Kidney capillary endothelial cell (primary cell): ENCODE measurements around the gene HDAC10.
A peak's percentile ranks its signal among the peaks of the same experiment; 100 is the strongest.

Experiments used
- DNase-seq: peaks from one replicate; pipeline ENCODE4 v3.0.0-alpha.2; 2018; ENCODE audit warnings: low spot score

Gene HDAC10

GRCh38 chr22:50200461-50201190, 50.4 kb downstream of the HDAC10 start, which contains the start of gene SELENOO:
Gene SELENOO, plus strand, starts transcription at chr22:50201011. Its CDS starts 26 bp downstream, at chr22:50201037.
- DNase-seq: peak; percentile 68

- DNase-seq: no peak
Measured at GRCh38 chr22:50199829-50200460, 51.1 kb downstream of the HDAC10 start.

- DNase-seq: no peak
Measured at GRCh38 chr22:50199251-50199721, 51.8 kb downstream of the HDAC10 start.

DNA sequence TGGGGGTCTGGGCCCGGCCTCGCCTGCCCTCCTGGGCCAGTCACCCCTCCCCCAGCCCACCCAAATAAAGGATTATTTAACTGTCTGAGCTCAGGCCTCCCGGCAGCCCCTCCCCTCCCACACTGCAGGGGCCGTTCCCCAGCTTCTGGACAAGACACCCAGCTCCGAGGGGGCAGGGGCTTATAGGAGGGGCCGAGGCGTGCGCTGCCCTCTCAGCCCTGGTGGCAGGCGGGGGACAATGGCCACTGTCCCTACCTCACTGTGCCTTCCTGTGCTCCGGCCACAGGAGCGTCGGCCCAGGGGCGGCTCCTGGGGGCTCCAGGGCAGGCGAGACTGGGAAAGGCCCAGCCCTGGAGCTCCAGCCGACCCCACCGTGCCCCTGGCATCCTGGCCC, 52.4 kb downstream of the HDAC10 start:
- DNase-seq: no peak

GRCh38 chr22:50197856-50198623, 53.0 kb downstream of the HDAC10 start:
- DNase-seq: no peak

DNA sequence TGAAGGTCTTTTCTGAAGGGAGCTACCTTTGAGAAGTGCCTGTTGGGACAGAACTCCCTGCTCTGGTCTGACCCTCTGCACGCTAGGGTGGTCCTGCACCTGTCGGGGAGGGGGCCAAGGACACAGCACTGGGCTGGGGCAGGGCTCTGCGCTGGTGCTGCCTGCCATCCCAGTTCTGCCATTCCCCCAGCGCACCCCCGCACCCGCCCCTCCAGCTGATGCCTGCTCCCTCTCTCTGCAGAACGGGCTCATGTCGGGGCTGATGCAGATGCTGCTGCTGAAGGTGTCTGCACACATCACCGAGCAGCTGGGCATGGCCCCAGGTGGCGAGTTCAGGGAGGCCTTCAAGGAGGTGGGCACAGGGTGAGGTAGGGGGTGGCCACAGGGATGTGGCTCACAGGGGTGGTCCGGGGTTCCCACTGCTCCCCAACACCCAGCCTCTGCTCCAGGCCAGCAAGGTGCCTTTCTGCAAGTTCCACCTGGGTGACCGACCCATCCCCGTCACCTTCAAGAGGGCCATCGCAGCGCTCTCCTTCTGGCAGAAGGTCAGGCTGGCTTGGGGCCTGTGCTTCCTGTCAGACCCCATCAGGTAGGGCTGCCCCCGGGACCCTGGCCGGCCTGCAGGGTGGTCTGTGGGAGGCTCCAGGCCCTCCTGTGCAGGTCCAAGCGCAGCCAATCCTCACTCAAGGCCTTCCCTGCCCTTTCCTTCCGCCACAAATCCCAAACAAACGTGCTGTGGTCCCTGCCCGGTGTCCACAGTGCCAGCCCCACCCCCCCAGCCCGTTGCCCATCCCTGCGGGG, 53.9 kb downstream of the HDAC10 start:
- DNase-seq: no peak

DNA sequence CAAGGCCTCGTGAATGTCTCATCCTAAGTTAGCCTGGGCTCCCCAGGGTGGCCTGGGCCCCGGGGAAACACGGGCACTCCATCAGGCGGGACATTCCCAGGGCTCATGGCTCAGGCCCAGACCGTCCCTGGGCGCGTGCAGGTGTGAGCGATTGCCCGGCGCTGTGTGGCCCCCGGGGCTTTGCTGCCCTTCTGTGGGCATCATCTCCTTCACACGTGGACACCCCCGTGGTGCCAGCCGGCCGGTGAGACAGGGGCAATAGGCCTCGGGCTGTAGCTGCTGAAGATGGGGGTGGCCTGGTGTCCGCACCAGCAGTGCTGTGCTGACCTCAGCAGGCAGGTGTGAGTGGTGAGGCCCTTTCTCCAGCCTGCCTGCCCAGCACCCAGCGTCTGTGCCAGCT, 54.8 kb downstream of the HDAC10 start:
- DNase-seq: no peak
